Activated CD4-positive, alpha-beta T cell treated with anti-CD3 and anti-CD28 coated beads, Interleukin-2, amount 50 U/mL, for 1 hour (primary cell): Measurements from ENCODE around the gene KLHL13.
"Not testable (repeated sequence)": the region's sequence is repeated elsewhere in the genome, so short reads cannot be mapped to it uniquely, and the experiment has no call there.

ENCODE experiments used
- DNase-seq: peaks from one replicate; pipeline ENCODE4 v3.0.0-alpha.2; 2020

Gene KLHL13

DNA sequence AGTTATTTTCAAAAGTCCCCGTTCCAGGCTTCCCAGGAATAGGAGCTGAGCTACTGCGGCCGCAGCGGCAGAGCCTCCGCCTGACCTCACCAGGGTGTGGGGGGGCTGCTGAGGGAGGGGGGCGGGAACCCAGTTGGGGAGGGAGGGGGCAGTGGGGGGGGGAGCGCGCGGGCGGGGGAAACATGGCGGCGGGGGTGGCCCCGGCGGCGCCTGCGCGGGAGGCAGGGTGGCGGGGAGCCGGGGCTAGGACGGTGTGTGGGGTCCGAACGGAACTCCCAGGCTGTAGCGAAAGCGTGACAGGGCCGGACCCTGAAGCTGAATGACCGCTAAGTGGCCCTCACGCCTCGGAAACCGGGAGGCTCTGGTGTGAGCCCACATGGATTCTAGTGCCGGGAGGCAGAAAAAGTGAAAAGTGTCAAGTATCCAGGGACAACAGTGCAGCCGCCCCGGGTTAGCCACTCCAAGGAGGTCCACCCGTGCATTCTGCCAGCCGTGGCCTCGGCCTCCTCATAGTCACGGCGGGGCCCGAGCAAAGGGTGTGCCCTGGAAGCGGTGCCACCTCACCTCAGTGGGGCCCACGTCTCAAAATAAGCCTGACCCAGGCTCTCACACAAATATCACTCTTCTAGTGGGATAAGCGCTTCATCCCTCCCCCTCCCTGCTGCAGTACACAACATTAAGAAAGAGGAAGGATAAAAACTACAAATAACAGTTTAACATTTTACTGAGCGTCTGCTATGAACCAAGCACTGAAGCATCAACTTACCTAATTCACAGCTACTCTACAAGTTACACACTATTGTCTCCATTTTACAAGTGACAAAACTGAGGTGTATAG is at the start of gene KLHL13:
Gene KLHL13 (minus strand): TSS at position 98 of the 838 bp plus-strand sequence. CDS start 88,337 bp downstream, outside the sequence.
- DNase-seq, result no peak

GRCh38 chrX:118164138-118164537 is 47.5 kb upstream of the KLHL13 start:
- no peak for DNase-seq

DNA sequence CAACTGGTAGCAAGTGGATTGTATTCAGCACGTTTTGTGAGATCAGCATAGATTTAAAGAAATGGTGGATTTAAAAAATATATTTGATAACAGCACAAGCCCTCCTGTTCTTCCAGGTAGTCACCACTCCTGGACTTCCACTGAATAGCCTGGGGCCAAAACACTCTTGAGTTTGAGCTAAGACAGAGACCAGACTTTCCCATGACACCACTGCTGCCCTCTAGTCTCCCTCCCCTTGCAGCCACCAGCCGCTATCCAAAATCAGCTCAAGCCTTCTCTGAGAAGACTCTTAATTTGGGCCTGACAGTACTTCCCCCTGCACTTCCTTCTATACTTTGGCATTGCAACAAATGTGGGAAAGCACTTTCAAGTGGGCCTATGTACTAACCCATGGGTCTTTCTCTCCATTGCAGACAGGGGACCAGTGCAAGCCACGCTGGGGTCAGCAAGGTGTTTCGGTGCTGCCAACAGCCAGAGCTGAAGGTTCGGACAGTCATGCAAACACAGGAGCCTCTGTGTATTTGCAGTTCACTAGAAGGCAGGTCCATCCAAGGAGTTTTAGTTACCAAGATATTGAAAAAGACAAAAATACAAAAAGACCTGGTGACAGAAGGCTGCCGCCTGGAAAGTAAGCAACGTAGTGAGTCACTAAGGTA is 40.5 kb upstream of the KLHL13 start:
- no peak for DNase-seq

- no peak for DNase-seq
Measured at GRCh38 chrX:118156254-118156952, 39.8 kb upstream of the KLHL13 start.

DNA sequence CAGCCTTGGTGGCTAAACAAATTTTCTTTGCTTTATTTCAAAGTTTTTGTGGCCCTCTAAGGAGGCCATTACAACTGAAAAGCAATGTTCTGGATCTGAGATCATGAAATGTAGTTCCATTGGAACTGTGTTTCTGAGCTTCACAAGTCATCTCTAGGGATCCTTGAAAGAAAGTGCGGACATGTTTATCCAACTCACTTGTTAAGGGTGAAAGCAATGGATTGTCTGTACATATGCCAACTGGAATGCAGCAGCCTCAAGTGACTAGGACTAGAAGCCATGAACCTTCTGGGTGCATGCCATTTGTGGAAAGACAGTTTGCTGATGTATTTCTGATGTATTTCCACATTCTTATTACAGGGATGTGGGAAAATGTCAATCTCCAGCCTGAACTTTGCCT is 36.7 kb upstream of the KLHL13 start:
- no peak for DNase-seq

- no peak for DNase-seq
Measured at GRCh38 chrX:118152721-118153120, 36.1 kb upstream of the KLHL13 start.

DNA sequence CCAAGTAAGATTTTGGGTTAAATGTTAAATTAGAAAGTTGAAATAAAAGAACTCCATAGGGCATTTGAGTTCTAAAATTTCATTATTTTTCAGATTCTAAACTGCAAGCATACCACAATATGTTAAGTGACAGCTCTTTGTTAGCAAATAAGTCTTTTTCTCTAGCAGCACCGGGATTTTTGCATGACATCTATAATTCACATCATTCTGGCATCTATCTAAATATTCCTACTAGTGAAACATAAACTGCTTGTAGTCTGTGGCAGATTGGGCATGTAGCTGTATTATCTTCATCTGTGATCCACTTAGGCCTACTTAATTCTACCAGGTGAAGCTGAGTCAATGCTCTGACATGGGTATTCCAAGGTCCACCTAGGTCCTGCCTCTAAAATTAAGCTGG is 32.1 kb upstream of the KLHL13 start:
- no peak for DNase-seq

- not testable (repeated sequence) for DNase-seq
Measured at GRCh38 chrX:118147771-118148170, 31.2 kb upstream of the KLHL13 start.

DNA sequence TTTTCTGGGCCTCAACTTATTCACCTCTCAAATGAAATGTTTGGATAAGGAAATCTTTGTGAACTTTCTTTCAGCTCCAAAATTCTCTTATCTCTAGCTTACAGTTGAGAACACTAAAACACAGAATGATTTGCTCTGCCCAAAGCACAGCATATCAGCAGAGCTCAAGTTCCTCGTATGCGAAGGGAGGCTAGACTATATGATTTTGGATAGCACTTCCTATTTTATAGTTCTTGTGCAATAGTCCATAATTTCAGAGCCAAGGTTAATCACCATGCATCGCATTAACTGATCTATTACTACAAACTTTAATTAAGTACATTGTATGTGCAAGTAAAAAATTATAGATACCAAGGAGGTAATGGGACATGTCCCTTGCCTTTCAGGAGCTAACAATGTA is 27.0 kb upstream of the KLHL13 start:
- DNase-seq, result no peak

DNA sequence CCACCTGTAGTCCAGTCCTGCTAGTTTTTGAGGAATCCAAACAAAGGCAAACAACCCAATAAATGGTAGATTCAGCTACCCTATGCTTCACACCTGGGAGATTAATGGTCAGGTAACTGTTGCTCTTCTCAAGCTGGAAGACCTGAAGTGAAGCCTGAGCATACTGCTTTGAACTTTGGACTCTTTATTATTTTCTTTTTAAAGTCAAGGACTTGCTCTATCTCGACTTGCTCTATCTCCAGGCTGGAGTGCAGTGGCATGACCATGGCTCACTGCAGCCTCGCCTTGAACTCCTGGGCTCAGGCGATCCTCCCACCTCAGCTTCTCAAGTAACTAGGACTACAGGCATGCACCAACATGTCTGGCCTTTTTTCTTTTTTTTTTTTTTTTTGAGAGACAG is 14.7 kb upstream of the KLHL13 start:
- DNase-seq, result no peak

DNA sequence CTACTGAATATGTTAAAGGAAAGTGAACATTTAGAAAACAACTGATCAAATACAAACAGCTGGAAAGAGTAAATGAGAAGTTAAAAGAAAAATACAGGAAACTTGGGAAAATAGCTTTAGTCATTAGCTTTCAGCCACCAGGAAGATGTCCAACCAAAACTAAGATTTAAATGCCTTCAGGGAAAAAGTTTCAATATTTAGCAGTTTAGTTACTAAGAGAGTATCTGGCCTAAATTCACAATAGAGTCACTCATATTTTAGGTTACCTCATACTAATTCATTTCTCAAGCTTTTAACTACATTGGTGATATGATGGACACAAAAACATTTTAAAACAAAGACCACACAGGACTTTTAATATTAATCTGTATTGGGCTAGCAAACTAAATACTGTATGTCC is 13.1 kb upstream of the KLHL13 start:
- no peak for DNase-seq

DNA sequence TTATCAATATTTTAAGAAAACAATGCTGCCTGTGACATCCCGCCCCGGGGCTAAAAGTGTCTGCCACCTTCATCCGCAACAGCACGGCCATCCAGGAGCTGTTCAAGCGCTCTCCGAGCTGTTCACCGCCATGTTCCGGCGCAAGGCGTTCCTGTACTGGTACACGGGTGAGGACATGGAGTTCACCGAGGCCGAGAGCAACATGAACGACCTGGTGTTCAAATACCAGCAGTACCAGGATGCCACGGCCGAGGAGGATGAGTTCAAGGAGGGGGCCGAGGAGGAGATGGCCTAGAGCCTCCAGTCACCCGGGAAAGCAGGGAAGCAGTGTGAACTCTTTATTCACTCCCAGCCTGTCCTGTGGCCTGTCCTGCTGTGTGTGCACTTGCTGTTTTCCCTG is 12.1 kb upstream of the KLHL13 start:
- DNase-seq, result no peak

DNA sequence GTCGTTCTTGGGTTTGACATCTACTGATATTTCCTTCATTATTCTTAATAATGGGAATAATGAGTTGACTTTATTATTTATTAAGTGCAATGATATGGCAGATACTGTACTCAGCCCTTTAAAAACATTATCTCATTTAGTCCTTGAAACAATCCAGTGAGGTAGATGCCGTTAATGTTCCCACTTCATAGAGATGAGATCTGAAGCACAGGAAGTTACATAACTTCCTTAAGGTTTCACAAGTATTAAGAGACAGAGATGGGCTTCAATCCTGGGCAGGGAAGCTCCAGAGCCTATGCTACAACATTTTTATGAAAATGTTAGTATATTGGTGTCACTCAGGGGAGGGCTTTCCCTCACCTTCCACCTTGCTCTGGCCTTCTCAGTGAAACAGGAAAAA is 9.7 kb upstream of the KLHL13 start:
- no peak for DNase-seq

- DNase-seq, result not testable (repeated sequence)
Measured at GRCh38 chrX:118124243-118124642, 7.6 kb upstream of the KLHL13 start.

DNA sequence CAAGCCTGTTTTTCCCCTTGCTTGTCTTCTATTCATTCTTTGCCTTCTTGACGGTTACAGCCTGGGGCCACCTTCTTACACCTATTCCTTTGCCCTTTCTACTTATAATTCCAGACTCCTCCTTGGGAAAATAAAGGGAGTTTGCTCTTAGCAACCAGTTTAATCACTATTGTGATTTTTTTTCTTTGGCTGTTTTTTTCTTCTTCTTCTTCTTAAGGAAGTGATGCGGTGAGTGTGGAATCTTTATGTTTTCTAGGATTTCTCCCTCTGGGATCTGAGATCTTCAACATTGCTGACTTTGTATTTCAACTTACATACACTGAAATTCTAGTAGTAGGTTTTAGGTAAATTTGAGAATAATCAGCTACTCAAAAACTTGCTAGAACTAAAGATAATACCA is 1.1 kb upstream of the KLHL13 start:
- no peak for DNase-seq

GRCh38 chrX:118115953-118116712 is 477 bp downstream of the KLHL13 start:
- DNase-seq, result no peak

DNA sequence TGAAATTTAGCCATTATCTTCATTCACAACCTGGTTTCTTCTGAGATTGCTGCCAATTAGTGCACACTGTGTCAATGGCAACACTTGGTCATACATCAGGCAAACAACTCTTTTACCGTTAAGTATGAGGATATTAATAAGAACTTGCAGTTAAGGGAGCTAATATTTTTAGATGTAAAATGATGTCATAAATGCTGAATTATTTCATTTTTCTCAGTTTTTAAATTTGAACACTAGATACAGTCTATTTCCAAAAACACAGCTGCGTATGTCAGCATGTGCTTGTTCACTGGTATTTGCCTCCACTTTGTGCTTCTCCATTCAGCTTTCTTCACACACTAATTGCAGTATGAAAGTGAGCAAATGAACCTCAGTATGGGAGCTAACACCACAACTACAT is 1.6 kb downstream of the KLHL13 start:
- no peak for DNase-seq

GRCh38 chrX:118109065-118109464 is 7.5 kb downstream of the KLHL13 start:
- no peak for DNase-seq

GRCh38 chrX:118108304-118108703 is 8.3 kb downstream of the KLHL13 start:
- DNase-seq, result no peak

- DNase-seq, result no peak
Measured at GRCh38 chrX:118100091-118100490, 16.5 kb downstream of the KLHL13 start.

DNA sequence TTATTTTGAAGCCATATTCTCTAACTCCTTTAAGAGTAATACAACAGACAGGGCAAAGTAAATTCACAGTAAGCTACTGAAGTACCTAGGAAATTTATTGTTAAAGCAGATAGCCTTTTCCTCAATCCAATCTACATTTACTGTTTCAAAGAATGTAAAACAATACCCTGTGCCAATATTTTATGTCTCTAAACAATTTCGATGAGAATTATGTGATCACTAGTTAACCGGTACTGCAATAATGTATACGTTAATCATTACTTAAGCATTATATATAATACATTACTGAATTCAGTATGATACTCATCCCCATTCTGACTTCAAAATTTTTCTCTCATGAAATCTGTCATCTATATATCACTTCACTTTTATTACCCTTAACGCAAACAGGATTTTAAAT is 28.5 kb downstream of the KLHL13 start:
- no peak for DNase-seq

DNA sequence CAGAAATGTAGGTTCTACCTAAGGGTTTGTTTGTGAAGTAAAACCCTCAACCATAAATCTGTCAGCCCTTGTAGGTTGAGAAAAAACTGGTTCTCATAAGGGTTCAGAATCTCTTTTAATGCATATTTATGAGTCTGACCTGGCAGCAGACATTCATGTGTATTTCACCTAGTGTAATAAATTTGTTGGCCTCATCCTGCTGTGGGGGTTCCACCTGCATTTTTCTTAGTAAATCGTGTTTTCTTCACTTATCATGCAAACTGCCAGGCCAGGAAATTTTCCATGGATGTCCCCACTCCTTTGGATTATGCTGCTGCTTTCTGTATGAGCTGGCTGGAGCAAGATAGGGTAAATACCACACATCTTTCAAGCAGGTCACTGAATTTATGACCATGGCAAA is 42.4 kb downstream of the KLHL13 start:
- DNase-seq, result no peak

- no peak for DNase-seq
Measured at GRCh38 chrX:118066867-118067515, 49.6 kb downstream of the KLHL13 start.
